Stimulated activated CD8-positive, alpha-beta memory T cell treated with anti-CD3 and anti-CD28 coated beads, Interleukin-12 subunit alpha, Interleukin-12 subunit beta, amount 100 ng/mL, for 24 hours (primary cell): Measurements from ENCODE around the gene EXOC4.
"Not testable (repeated sequence)": the region's sequence is repeated elsewhere in the genome, so short reads cannot be mapped to it uniquely, and the experiment has no call there.

Experiments
- DNase-seq: peaks from one replicate; pipeline ENCODE4 v3.0.0-alpha.2; 2020; ENCODE audit errors: extremely low read depth

Gene EXOC4

GRCh38 chr7:133315332-133316040 lies 62.6 kb downstream of the EXOC4 start:
- no peak for DNase-seq

GRCh38 chr7:133319842-133320241 lies 67.0 kb downstream of the EXOC4 start:
- no peak for DNase-seq

GRCh38 chr7:133320891-133321290 lies 68.0 kb downstream of the EXOC4 start:
- DNase-seq, result no peak

GRCh38 chr7:133321366-133321765 lies 68.5 kb downstream of the EXOC4 start:
- DNase-seq, result not testable (repeated sequence)

- not testable (repeated sequence) for DNase-seq
These were observed 73.9 kb downstream of the EXOC4 start for GRCh38 chr7:133326745-133327144.

- DNase-seq, result not testable (repeated sequence)
These were observed 75.1 kb downstream of the EXOC4 start for GRCh38 chr7:133328021-133328420.

- no peak for DNase-seq
These were observed 77.2 kb downstream of the EXOC4 start for GRCh38 chr7:133330085-133330484.

GRCh38 chr7:133331861-133332260 lies 79.0 kb downstream of the EXOC4 start:
- DNase-seq, result no peak

- no peak for DNase-seq
These were observed 86.9 kb downstream of the EXOC4 start for GRCh38 chr7:133339772-133340171.

GRCh38 chr7:133344275-133344674 lies 91.4 kb downstream of the EXOC4 start:
- DNase-seq, result no peak

- DNase-seq, result no peak
These were observed 93.0 kb downstream of the EXOC4 start for GRCh38 chr7:133345690-133346421.

GRCh38 chr7:133348250-133348649 lies 95.4 kb downstream of the EXOC4 start:
- no peak for DNase-seq

- DNase-seq, result no peak
These were observed 96.2 kb downstream of the EXOC4 start for GRCh38 chr7:133349101-133349500.

- DNase-seq, result no peak
These were observed 99.6 kb downstream of the EXOC4 start for GRCh38 chr7:133352430-133352829.

GRCh38 chr7:133353775-133354174 lies 100.9 kb downstream of the EXOC4 start:
- no peak for DNase-seq

- no peak for DNase-seq
These were observed 101.9 kb downstream of the EXOC4 start for GRCh38 chr7:133354546-133355324.

GRCh38 chr7:133355325-133355708 lies 102.4 kb downstream of the EXOC4 start:
- DNase-seq, result no peak

- no peak for DNase-seq
These were observed 102.9 kb downstream of the EXOC4 start for GRCh38 chr7:133355822-133356221.

GRCh38 chr7:133358708-133359107 lies 105.8 kb downstream of the EXOC4 start:
- DNase-seq, result no peak

- no peak for DNase-seq
These were observed 106.6 kb downstream of the EXOC4 start for GRCh38 chr7:133359449-133359848.

GRCh38 chr7:133360201-133360600 lies 107.3 kb downstream of the EXOC4 start:
- DNase-seq, result no peak

GRCh38 chr7:133361806-133362205 lies 108.9 kb downstream of the EXOC4 start:
- no peak for DNase-seq
